ENCODE data around the gene NID2. TPM values are rescaled to one million over a fixed set of nuclear protein-coding genes. Genes with fewer than 3 reads are reported as not detected.

The NID2 gene
- total and polyA plus RNA-seq, 9 of the 15 experiments (the other 6 are each of a cell fraction or from before 2014, with no cell fraction given): 0.04 to 0.45 (median 0.16) TPM; not detected in 3

- no peak for TF ChIP-seq SFPQ (IDR thresholded peaks at IDR 0.05; ENCODE audit: low read depth, low read length)
- TF ChIP-seq ID3 (CRISPR knock-in tag; IDR thresholded peaks at IDR 0.05): no peak
- no peak for TF ChIP-seq ID3 (tag; IDR thresholded peaks at IDR 0.05)
- TF ChIP-seq RREB1 (CRISPR knock-in tag; IDR thresholded peaks at IDR 0.05): no peak
- no peak for TF ChIP-seq ZNF766 (CRISPR knock-in tag; conservative IDR thresholded peaks at IDR 0.05)
- no peak for TF ChIP-seq NCOA4 (IDR thresholded peaks at IDR 0.05; ENCODE audit: partially characterized antibody)
- TF ChIP-seq ELF4 (CRISPR knock-in tag; IDR thresholded peaks at IDR 0.05): no peak
- no peak for TF ChIP-seq DIDO1 (tag; IDR thresholded peaks at IDR 0.05; ENCODE audit: low read depth)
- no peak for TF ChIP-seq TCF3 (CRISPR knock-in tag; IDR thresholded peaks at IDR 0.05)
- TF ChIP-seq ZNF583 (CRISPR knock-in tag; IDR thresholded peaks at IDR 0.05): no peak
- no peak for TF ChIP-seq ZNF316 (IDR thresholded peaks at IDR 0.05)
- TF ChIP-seq ZNF512 (tag; IDR thresholded peaks at IDR 0.05): no peak
- no peak for TF ChIP-seq SRF (CRISPR knock-in tag; IDR thresholded peaks at IDR 0.05)
- no peak for TF ChIP-seq POLR3A (IDR thresholded peaks at IDR 0.05; ENCODE audit: borderline replicate concordance, extremely low read depth, insufficient read depth, insufficient read length)
These were observed 14.0 kb upstream of the NID2 start (continued) for GRCh38 chr14:52082903-52083302.

All from K562 (cell line).